ENCODE results near the gene ZXDA. TPM values are rescaled to one million over a fixed set of nuclear protein-coding genes. Genes with fewer than 3 reads are reported as not detected.

Gene ZXDA
- total RNA-seq, 1 experiment from 2014 or later = 5.7 TPM

- DNase-seq (ENCODE audit: low spot score) = no peak
Measured at GRCh38 chrX:57871463-57871862, 38.8 kb downstream of the ZXDA start.

Other genes starting within 250 kb of the ZXDA start
- not detected in 2 replicates for gene NLRP2B, start 230.2 kb downstream of the ZXDA start, total RNA-seq (2014; rRNA removed; shearing (Covaris generic))

Data from A172 (cell line).